Neural cell (in vitro differentiated cells): Measurements from ENCODE around the gene UBE3B.

Experiments used
- CTCF ChIP-seq: fragments of 450-650 bp; IDR thresholded peaks from 2 replicates; pipeline ENCODE4 v1.5.1; 2014; ENCODE audit warnings: antibody characterized with exemption, mild to moderate bottlenecking, moderate library complexity; ENCODE audit not compliant: poor library complexity, severe bottlenecking
- POLR2AphosphoS5 ChIP-seq: IDR thresholded peaks from 2 replicates; pipeline ENCODE4 v1.6.1; 2012

DNA sequence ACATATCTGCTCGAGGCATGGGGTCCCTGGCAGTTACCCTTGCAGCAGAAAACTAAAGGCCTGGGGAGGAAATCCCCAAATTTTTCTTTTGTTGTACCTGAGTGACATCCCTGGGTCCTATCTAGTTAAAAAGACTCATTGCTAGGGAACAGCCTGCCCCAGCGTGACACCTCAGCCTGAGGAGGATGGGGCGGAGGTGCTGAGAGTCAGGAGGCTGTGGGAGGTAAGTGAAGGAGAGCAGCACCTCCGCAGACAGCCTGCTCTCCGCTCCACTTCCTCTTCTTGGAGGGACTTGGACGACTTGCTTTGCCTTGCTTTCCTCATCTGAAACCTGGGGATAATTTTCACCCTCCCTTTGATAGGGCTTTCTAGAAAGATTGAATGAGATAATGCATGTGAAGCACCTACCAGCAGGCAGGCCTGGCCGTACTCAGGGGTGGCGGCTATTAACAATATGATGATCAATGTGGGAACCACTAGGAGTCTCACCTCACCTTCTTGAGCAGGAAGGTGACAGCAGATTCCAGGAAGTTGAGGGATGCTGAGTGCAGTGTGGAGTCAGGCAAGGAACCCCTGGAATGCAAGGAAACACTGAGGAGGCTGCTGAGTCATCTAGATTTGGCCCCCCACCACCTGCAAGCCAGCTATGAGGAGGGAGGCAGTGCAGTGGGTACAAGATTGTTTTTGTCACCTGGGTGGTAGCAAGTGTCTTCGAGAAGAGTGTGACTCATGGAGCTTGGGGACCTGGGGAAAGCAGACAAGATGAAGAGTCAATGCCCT lies 23.2 kb downstream of the UBE3B start:
- TF ChIP-seq CTCF (no peak), POLR2AphosphoS5 (no peak)
